ENCODE results near the gene WTIP.
"Not testable (repeated sequence)": the region's sequence is repeated elsewhere in the genome, so short reads cannot be mapped to it uniquely, and the experiment has no call there.

WTIP gene

GRCh38 chr19:34506026-34506370, 24.4 kb downstream of the WTIP start:
- no peak for DNase-seq (ENCODE audit: extremely low read depth, low read depth)

GRCh38 chr19:34507414-34508067, 26.0 kb downstream of the WTIP start:
- no peak for TF ChIP-seq CTCF (IDR thresholded peaks at IDR 0.05; ENCODE audit: low read depth, low read length)
- no peak for DNase-seq (ENCODE audit: extremely low read depth, low read depth)

More at GRCh38 chr19:34506026-34506370, 24.4 kb downstream of the WTIP start:
- no peak for TF ChIP-seq CTCF (IDR thresholded peaks at IDR 0.05; ENCODE audit: low read depth, low read length)

- TF ChIP-seq CTCF (IDR thresholded peaks at IDR 0.05; ENCODE audit: low read depth, low read length), result no peak
- no peak for DNase-seq (ENCODE audit: extremely low read depth, low read depth)
These were observed 27.0 kb downstream of the WTIP start for GRCh38 chr19:34508540-34508939.

GRCh38 chr19:34510904-34511303, 29.3 kb downstream of the WTIP start:
- not testable (repeated sequence) for DNase-seq (ENCODE audit: extremely low read depth, low read depth)

GRCh38 chr19:34512254-34512822, 30.8 kb downstream of the WTIP start:
- no peak for DNase-seq (ENCODE audit: extremely low read depth, low read depth)
- TF ChIP-seq CTCF (IDR thresholded peaks at IDR 0.05; ENCODE audit: low read depth, low read length), result no peak

GRCh38 chr19:34513767-34514166, 32.2 kb downstream of the WTIP start:
- no peak for TF ChIP-seq CTCF (IDR thresholded peaks at IDR 0.05; ENCODE audit: low read depth, low read length)
- no peak for DNase-seq (ENCODE audit: extremely low read depth, low read depth)

- DNase-seq (ENCODE audit: extremely low read depth, low read depth), result no peak
- no peak for TF ChIP-seq CTCF (IDR thresholded peaks at IDR 0.05; ENCODE audit: low read depth, low read length)
These were observed 38.0 kb downstream of the WTIP start for GRCh38 chr19:34519602-34520001.

- TF ChIP-seq CTCF (IDR thresholded peaks at IDR 0.05; ENCODE audit: low read depth, low read length), result no peak
- DNase-seq (ENCODE audit: extremely low read depth, low read depth), result no peak
These were observed 41.9 kb downstream of the WTIP start for GRCh38 chr19:34523408-34523807.
